HG03066 (cell line): Measurements from ENCODE around the gene STEAP1B.
"Not testable (repeated sequence)": the region's sequence is repeated elsewhere in the genome, so short reads cannot be mapped to it uniquely, and the experiment has no call there.

ENCODE experiments used
- ATAC-seq: cut with Tn5 transposase; IDR thresholded peaks from one replicate; pipeline ENCODE4 v1.9.1; 2021; ENCODE audit warnings: low read depth; ENCODE audit not compliant: unreplicated experiment

Gene STEAP1B

GRCh38 chr7:22433710-22434460, 66.1 kb downstream of the STEAP1B start:
- no peak for ATAC-seq

GRCh38 chr7:22433165-22433700, 66.8 kb downstream of the STEAP1B start:
- not testable (repeated sequence) for ATAC-seq

- ATAC-seq, result no peak
Observed at GRCh38 chr7:22432203-22432718, 67.7 kb downstream of the STEAP1B start.

GRCh38 chr7:22430457-22430856, 69.5 kb downstream of the STEAP1B start:
- ATAC-seq, result no peak

DNA sequence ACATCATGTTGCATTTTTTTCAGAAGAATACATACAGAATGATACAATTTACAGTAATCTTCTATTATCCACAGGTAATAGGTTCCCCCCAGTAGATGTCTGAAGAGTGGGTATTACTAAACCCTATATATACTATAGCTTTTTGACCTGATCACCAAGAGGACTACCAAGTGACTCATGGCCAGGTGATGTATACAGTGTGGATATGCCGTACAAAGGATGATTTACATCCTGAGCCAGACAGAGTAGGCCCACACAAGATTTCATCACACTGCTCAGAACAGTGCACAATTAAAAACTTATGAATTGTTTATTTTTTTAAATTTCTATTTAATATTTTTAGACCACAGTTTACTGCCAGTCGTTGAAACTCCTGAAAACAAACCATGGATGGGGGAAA, 70.6 kb downstream of the STEAP1B start:
- no peak for ATAC-seq

- ATAC-seq, result no peak
Observed at GRCh38 chr7:22427855-22428254, 72.1 kb downstream of the STEAP1B start.

DNA sequence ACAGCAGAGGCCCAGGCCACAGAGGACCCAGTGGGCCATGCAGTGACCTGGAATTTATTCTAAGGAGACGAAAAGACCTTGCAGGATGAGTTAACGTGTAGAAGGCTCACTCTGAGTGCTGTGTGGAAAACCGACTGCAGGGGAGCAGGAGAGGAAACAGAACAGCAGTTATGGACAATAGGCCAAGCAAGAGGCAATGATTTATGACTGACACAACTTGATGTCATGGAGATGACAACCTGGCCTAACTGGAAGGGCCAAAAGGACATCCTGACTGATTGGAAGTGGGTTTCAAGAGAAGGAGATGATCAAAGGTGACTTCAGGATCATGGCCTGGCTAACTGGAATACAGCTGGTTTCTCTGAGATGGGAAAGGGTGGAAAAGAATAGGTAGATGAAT, 72.9 kb downstream of the STEAP1B start:
- ATAC-seq, result no peak

DNA sequence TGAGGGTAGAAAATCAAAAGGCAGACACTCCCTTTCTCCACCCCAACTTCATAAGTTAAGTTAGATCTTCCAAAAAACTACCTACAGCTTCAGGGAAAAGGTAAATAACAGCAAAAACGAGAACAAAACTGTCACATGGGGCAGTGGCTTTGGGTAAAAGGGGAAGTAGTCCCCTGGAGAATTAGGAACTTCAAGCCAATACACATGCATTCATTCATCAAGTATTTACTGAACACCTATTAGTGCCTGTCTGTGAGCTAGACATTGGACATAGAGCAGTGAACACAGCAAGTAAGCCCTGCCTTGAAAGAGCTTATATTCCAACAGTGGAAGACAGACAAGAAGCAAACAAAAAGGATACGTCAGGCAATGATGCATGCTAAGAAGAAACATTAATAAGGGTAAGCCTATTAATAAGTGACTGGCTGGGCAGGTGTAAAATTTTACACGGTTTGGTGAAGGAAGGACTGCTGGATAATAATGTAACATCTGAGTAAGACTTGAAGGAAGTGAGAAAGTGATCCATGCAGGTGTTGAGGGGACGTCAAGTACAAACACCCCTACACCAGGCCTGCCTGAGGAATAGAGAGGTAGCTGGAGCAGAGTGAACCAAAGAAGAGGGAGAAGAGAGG, 73.4 kb downstream of the STEAP1B start:
- ATAC-seq, result no peak

DNA sequence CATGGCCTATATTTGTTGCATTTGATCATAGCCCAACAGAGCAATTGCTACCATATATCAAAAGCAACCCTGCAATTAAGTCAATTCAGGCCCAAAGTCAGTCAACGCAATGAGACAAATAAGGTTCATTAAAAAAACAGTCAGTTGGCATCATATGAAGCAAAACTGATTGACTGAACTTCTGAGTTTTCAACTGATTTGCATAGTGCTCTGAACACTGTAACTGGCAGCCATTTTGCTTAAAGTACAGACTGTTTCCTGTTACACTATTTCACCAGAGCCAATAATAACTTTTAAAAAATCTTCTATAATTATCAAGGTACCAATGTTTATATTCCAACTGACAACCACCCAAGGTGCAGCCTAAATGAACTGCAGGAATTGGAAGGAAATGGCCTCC, 74.6 kb downstream of the STEAP1B start:
- no peak for ATAC-seq

GRCh38 chr7:22422831-22423615, 77.0 kb downstream of the STEAP1B start:
- no peak for ATAC-seq

GRCh38 chr7:22420973-22421635, 78.9 kb downstream of the STEAP1B start:
- no peak for ATAC-seq

GRCh38 chr7:22420008-22420407, 80.0 kb downstream of the STEAP1B start:
- ATAC-seq, result no peak

- no peak for ATAC-seq
Observed at GRCh38 chr7:22419488-22419887, 80.5 kb downstream of the STEAP1B start.

- no peak for ATAC-seq
Observed at GRCh38 chr7:22418251-22419046, 81.5 kb downstream of the STEAP1B start.

- no peak for ATAC-seq
Observed at GRCh38 chr7:22417841-22418240, 82.1 kb downstream of the STEAP1B start.

DNA sequence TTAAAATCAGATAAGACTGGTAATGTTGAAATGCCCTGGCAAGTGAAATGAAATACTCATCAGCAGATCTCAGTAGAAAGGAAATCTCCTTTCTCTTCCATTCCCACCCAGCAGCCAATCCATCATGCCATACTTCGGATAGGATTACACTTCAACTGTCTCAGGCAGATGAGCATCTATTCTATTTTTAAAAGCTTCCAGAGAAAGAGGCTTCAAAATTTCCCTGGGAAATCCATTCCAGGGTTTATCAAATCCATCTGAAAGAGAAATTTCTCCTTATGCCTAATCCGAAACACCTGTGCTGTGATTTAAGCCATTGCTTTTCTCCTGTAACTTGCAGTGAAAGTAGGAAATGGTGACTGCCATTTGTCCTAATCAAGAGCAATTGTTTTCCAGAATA, 82.6 kb downstream of the STEAP1B start:
- no peak for ATAC-seq

GRCh38 chr7:22414424-22414823, 85.6 kb downstream of the STEAP1B start:
- ATAC-seq, result no peak

DNA sequence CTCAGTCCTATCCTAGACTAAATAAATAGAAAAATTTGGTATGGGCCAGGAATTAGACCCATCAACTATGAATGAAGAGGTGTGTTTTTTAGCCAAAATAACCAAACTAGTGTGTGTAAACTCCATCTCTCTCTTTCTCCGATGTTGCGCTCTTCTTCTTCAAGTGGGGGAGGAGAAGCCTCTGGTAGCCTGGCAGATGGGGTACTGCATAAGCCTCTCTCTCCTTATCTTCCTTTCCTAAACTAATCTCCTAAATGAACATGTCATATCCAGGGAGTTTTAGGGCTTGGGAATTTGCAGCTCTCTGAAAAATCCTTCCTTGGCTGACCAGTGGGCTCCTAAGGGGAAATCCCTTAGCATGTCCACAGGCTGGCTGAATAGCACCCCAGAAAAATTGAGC, 86.8 kb downstream of the STEAP1B start:
- no peak for ATAC-seq

DNA sequence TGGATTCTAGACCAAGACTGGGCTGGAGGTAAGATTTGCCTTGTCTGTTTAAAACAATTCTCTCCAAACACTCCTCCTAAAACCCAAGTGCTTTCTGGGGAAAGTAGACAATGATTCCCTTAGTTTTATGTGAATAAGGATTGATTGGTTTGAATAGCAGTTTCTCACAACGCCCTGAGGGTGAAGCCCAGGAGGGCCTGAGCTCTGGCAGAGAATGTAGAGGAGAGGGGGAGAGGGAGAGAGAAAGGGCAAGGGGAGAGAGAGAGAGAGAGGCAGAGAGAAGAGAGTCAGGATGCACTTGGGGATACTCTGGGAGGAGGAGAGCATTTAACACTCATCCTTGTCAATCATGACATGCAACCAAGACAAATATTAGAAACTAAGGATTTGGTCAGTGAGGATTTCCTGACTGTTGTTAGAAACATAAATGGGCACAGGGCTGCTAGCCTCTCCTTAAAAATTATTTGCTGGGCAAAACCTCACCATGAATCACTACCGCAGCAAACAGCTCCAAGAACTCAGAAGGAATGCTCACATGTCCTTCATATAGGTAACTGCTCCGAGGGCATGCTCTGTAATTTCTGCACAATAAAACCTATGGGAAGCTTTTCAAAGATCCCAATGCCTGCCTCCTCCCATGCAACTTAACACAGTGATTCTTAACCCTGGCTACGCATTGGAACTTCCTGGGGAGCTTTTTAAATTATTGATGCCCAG, 87.9 kb downstream of the STEAP1B start:
- ATAC-seq, result no peak
